GM19397 (cell line): ENCODE results near the gene TTC39C.
"Not testable (repeated sequence)": the region's sequence is repeated elsewhere in the genome, so short reads cannot be mapped to it uniquely, and the experiment has no call there.

Source experiments
- ATAC-seq: cut with Tn5 transposase; IDR thresholded peaks from one replicate; pipeline ENCODE4 v1.9.1; 2021; ENCODE audit warnings: mild to moderate bottlenecking, moderate library complexity; ENCODE audit not compliant: unreplicated experiment

The TTC39C gene

DNA sequence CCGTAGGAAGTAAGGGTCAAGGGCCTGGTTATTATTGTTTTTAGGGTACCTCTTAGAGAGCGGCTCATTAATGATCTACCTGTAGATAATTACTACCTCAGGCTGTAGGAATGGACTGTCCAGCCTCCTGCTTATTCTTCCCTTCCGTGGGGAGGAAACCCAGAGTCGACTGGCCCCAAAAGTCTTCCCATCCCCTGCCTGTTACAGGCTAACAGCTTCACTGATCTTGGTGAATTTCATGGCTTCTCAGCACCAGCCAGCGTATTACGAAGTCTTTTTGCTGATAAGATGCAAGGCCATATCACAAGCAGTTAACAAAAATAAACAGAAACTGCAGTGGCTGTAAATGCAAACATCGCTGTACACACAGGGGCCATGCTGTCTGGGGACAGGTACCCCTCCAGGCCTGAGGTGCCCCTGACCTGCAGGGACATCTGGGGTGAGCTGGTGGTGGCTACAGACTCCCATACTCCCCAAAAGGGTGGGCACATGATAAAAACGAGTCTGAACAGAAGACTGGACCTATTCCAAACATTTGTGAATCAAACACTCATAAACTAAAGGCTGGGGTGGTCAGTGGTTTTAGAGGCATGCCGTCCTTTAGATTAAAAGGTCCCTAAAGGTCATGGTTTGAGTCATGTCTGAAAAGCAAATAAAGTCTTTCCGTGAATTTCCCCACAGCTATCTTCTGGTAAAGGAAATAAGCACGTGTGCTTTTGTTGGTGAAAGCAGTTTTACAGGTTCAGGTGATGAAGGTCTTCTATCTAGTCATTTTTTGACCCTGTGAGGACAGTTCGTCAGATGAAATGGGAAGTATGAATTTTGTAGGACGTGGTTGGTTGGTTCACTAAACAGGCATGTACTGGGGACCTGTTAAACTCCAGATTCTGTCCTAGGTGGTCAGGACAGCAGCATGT, 36.7 kb downstream of the TTC39C start:
- ATAC-seq = no peak

DNA sequence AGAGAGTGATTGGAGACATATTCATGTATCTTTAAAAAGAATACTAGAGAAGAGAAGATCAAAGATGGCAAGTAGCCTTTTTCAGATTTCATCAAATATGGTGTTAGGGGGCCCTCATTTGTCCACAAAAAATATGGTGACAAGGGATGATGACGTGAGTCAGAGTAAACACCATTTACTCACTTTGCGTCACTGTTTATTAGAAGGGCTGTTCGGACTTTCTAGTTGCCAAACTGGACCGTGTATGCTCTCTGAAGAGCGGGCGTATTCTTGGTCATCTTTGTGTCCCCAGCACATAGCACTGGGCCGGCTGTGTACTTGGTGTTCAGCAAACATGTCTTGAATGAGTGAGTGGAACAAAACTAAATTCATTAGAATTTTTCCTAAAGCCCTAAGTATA, 37.5 kb downstream of the TTC39C start:
- ATAC-seq = no peak

DNA sequence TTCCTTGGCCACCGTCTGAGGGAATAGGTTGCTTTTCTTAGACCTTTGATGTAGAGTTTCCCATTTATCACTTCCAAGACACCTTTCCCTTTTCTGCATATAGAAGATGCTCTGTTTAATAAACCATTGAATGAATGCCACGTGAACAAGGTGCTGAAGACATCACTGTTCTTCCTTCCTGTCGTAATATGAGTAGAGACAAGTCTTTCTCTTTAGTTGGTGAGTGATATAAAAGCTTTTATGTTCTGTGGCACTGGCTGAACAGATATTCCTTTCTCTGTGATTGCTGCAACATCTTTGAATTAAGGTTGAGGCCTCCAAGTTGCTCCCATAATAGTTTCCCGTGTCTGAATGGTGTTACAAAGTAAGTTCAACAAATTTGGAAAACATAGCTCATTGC, 38.7 kb downstream of the TTC39C start:
- no peak for ATAC-seq

DNA sequence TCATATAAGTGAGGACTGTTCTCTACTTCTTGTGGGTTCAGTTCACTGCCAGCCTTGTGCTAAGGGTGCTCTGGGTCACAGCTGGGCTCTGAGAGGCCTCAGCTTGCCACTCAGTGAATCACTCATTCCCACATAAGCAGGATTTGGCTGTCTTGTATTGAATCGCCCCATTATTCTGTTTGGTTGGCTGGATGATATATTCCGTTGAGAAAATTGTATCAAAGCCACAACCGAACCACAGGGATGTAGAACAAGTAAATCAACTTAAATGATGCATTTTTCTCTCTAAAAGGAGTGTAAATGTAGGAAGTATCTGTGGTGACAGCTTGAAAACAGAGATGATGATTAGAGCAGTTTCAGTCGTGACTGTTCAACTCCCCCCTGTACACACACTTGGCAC, 39.6 kb downstream of the TTC39C start:
- no peak for ATAC-seq

DNA sequence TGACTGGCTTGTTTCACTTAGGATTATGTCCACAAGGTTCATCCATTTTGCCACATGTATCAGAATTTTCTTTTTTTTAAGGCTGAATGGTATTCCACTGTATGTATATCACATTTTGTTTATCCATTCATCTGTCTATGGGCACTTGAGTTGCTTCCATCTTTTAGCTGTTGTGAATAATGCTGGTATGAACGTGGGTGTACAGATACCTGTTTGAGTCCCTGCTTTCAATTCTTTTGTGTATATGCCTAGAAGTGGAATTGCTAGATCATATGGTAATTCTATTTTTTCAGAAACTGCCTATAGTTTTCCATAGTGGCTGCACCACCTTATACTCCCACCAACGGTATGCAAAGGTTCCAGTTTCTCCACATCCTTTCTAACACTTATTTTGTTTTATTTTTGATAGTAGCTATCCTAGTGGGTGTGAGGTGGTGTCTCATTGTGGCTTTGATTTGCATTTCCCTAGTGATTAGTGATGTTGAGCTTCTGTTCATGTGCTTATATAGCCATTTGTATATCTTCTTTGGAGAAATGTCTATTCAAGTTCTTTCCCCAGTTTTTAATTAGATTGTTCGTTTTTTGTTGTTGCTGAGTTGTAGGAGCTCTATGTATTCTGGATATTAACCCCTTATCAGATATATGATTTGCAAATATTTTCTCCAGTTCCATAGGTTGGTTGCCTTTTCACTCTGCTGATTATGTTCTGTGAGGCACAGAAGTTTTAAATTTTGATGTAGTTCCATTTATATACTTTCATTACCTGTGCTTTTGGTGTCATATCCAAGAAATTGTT, 40.7 kb downstream of the TTC39C start:
- ATAC-seq = no peak

DNA sequence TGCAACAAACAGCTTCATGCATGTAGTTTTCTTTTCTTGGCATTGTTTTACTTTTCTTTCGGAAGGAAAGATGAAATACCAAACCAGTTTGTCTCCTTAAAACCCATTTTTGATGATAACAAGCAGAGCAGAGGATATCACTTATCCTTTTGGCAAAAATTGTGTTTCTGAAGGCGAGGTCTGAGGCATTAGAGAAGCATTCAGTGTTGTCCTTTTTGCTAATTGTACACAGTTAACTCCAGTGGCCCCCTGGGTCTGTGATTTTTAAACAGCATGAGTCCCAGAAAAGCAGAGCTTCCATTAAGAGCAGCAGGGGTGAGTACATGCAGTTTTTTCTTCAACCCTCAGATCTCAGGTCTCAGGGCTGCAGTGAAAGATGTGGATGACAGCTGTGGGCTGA, 41.3 kb downstream of the TTC39C start:
- ATAC-seq = no peak

DNA sequence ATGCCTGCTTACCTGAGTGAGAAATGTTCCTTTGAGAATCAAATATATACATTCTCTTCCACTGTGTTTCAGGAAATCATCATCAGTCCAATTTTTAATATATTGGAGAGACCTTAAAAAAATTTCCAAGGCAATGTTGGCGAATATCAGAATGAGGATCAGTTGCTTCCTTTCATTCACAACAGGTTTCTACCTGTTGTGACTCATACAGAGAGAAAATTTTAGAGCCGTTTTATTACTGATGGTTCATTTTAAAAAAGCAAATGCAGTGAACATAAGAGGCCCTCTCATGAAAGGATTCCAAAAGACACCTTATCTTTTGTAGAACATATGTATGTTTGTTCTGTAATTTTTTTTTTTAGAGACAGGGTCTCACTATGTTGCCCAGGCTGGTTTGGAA, 42.0 kb downstream of the TTC39C start:
- ATAC-seq = no peak

DNA sequence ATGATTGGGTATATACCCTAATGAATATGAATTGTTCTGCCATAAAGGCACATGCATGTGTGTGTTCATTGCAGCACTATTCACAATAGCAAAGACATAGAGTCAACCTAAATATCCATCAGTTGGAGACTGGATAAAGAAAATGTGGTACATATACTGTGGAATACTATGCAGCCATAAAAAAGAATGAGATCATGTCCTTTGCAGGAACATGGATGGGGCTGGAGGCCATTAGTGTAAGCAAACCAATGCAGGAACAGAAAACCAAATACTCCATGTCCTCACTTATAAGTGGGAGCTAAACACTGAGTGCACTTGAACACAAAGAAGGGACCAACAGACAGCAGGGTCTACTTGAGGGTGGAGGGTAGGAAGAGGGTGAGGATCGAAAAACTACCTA, 43.2 kb downstream of the TTC39C start:
- ATAC-seq = no peak

DNA sequence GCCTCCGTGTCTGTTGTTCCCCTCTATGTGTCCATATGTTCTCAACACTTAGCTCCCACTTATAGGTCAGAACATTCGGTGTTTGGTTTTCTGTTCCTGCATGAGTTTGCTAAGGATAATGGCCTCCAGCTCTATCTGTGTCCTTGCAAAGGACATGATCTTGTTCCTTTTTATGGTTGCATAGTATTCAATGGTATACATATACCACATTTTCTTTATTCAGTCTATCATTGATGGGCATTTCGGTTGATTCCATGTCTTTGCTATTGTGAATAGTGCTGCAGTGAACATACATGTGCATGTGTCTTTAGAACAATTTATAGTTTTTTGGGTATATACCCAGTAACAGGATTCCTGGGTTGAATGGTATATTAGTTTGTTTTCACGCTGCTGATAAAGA, 44.8 kb downstream of the TTC39C start:
- ATAC-seq = not testable (repeated sequence)

DNA sequence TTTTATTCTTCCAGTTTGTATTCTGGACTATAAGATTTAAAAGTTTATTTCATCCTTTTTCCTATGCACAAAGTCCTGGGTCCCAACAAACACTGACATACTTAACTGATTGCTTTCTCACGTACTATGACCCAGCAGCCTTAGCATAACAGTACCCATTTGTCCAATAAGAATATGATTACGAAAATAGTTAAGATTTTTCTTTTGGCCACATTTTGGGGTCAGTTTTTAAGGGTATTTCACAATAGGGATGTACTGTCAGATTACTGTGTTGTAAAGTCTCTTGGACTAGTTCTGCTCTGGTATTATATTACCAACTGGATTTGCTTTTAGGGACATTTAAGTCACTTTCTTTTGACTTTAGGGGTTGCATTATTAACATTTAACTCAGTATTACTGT, 46.1 kb downstream of the TTC39C start:
- ATAC-seq = no peak

DNA sequence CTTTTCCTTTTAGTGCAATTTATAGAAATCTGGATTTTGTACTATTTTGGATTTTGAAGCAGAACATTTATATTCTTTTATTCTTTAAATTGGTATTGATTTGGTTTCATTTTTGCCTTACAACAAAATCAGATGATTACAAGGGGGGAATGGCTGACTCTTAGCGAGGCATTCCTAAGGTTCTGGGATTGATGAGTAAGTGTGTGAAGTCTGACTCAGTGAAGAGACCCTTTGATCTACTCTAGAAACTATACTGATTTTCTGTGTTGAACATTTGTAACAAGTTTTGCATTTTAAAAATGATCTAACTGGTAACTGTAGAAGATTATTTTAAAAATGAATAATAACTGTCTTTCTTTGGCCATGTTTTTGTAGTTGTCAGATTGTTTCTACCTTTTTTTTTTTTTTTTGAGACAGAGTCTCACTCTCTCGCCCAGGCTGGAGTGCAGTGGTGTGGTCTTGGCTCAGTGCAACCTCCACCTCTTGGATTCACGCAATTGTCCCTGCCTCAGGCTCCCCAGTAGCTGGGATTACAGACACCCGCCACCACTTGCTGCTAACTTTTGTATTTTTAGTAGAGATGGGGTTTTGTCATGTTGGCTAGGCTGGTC, 48.7 kb downstream of the TTC39C start:
- ATAC-seq = no peak

DNA sequence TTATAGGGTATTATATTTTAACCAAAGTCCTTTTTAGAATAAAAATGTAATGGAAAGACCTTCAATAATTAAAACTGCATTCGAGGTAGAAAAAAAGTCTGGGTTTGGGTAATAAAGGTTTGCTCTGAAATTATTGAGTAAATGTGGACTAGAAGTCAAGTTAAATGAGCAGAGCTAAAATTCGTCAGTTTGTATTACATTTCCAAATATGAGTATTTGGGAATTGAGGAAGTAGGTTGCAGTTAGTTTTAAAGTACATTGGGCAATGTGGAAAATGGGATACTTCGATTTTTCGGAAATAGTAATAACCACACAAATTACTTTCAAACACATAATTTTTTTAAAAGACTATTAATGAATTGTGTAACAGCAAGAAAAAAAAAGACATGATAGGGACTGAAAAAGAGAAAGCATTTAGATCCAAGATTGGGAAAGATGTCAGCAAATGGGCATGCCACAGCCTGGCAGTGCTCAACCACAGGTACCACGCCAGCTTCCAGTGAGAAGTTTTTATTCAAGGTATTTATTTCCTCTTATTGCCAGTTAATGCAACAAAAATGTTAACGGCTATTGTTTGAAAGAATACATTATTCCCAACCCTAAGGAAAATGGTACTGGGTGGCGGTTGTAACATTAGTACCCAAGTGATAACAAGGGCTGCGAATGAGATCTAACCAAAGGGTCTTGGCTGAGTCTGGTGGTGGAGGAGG, 50.0 kb downstream of the TTC39C start:
- ATAC-seq = no peak

DNA sequence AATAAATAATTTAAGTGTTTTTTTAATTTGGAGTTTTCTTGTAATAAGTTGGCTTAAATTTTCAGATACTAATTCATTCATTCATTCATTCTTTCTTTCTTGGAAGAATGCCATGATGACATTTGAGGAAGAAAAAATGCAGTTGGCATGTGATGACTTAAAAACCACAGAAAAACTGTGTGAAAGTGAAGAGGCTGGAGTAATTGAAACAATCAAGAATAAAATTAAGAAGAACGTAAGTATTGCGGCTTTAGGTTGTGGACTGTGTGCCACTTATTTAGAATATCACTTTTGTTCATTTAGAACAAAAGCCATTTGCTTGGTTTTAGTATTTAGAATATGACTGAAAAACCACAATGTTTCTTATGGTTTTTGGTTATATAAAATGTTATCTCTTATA, 51.4 kb downstream of the TTC39C start:
- ATAC-seq = no peak

DNA sequence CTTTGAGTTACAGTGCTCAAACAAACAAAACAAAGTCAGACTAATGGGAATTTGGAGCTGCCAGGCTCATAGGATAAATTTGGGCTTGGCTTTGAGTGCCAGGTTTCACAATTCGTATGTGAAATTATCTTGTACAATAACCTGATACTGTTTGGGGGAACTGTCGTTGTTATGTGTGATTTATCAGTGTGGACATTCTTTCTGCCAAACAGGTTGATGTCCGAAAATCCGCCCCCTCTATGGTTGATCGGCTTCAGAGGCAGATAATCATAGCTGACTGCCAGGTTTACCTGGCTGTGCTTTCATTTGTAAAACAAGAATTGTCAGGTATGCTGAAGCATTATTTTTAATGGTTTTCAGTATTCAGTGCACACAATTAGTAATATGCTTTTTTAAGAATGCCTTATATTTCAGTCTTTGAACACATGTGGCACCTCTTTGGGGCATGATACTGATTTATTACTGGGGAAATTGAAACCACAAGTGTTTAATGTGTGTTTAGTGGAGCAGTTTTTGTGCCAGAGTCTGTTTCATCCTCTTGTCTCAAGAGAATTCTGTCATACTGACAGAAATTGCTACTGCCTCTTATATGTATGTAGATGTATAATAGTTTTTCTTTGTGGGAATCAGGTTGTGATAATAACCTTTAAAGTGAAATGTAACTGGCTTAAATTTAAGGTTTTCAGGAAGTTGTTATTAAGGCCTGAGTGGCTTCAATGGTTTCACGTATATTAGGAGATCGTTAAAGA, 54.6 kb downstream of the TTC39C start:
- no peak for ATAC-seq

DNA sequence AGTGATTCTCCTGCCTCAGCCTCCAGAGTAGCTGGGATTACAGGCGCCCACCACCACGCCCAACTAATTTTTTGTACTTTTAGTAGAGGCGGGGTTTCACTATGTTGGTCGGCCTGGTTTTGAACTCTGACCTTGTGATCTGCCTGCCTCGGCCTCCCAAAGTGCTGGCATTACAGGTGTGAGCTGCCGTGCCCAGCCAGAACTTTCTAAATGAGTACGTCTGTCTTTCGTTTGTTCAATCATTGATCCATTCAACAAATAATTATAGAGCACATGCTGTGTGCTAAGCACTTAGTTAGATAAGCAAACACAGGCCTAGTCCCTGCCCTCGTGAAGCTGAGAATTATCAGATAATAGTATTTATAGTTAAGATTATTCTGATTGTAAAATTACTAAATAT, 56.5 kb downstream of the TTC39C start:
- no peak for ATAC-seq

DNA sequence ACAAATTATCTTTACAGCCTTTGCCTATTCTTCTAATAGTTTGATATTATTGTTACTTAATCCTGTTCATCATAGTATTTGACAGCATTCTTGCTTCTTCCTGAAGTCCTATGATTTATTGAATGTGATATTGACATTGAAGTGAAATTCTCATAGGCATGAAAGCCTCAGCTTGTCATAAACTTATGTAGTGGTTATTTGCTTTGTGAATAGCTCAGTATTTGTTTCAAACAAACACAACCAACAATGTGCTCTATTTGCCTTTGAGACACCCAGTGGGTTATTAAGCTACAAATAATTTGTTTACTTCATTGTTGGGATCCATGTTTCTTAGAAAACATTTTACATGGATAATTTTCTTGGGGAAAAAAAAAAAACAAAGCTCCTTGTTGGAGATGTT, 57.2 kb downstream of the TTC39C start:
- ATAC-seq = no peak

DNA sequence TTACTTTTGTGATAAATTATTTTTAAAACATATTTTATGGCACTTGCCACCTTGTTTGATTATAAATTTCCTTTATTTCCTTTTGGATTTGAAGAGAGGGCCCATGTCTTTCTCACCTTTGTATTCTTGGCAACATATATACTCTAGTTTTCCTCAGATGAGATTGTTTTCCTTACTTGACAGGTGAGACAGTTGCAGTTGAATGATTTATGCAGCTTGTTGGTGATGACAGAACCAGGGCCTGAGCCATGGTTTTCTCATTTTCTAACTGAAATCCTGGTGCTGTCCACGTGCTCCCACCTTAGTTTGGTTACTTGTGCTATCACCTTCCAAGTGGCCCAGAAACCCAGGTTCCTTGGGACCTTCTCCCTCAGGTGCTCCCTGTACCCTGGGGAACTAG, 58.2 kb downstream of the TTC39C start:
- ATAC-seq = no peak

DNA sequence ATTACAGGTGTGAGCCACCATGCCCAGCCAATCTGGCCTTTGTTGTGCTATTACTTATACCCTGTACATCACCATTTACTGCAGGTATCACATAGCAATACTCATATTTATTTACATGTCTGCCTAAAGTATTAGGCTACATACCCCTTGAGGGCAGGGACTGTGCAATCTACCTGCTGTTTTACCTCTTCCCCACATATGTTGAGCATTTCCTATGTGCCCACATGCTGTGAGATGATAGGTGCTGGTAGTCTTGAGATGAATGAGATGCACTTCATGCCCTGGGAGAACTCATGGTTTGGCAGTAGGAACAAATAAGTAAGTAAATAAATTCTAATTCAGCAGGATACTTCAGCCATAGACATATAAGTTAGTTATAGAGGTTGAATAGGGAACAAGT, 59.2 kb downstream of the TTC39C start:
- ATAC-seq = no peak

DNA sequence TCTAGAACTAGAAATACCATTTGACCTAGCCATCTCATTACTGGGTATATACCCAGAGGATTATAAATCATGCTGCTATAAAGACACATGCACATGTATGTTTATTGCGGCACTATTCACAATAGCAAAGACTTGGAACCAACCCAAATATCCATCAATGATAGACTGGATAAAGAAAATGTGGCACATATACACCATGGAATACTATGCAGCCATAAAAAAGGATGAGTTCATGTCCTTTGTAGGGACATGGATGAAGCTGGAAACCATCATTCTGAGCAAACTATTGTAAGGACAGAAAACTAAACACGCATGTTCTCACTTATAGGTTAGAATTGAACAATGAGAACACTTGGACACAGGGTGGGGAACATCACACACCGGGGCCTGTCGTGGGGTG, 60.2 kb downstream of the TTC39C start:
- ATAC-seq = not testable (repeated sequence)
